H1 (cell line): ENCODE results near the gene NDST4. TPM values are rescaled to one million over a fixed set of nuclear protein-coding genes. Genes with fewer than 3 reads are reported as not detected.

Experiments
- CTCF ChIA-PET: fragments of 300-600 bp; sonication (Branson Sonifier 250); formaldehyde crosslinking; loops from one replicate; lab custom pipeline; 2021; ENCODE audit not compliant: partially characterized antibody; lab: Charles Lee
- POLR2A ChIA-PET: fragments of 300-600 bp; sonication (Branson Sonifier 250); formaldehyde crosslinking; loops from one replicate; lab custom pipeline; 2021; ENCODE audit warnings: inconsistent platforms; ENCODE audit not compliant: partially characterized antibody; lab: Charles Lee
- DNase-seq, 2 experiments: peaks; one replicate each; pipeline versions ENCODE4 v3.0.0 to v3.0.0-alpha.2; 2010 to 2022; ENCODE audit warnings: low spot score in 2 of 2, low read depth in 1 of 2, mixed read lengths in 1 of 2
- FAIRE-seq: peaks from 2 replicates; lab custom pipeline; 2011; peaks lifted over from hg19 to GRCh38; lab: Jason Lieb, UNC
- H2AFZ ChIP-seq: 2 replicates; pipeline ENCODE4 v1.8.1; 2012; ENCODE audit warnings: low read length, inconsistent platforms
- H2AK5ac ChIP-seq: 2 replicates; pipeline ENCODE4 v1.6.1; 2013; ENCODE audit warnings: low read depth, low read length
- H2BK120ac ChIP-seq: replicated peaks from 2 replicates; pipeline ENCODE3; 2013; ENCODE audit warnings: low read depth, low read length, inconsistent platforms
- H2BK12ac ChIP-seq: 2 replicates; pipeline ENCODE4 v1.6.1; 2013; ENCODE audit warnings: low read depth, low read length
- H2BK15ac ChIP-seq: 2 replicates; pipeline ENCODE4 v1.6.1; 2013; ENCODE audit warnings: low read length
- H2BK20ac ChIP-seq: 2 replicates; pipeline ENCODE4 v1.6.1; 2013; ENCODE audit warnings: low read length
- H2BK5ac ChIP-seq: 2 replicates; pipeline ENCODE4 v1.6.1; 2013; ENCODE audit warnings: low read depth, low read length
- H3K14ac ChIP-seq: 2 replicates; pipeline ENCODE4 v1.6.1; 2013; ENCODE audit warnings: inconsistent platforms; ENCODE audit not compliant: insufficient read length
- H3K18ac ChIP-seq: 2 replicates; pipeline ENCODE4 v1.6.1; 2013; ENCODE audit warnings: low read length; ENCODE audit errors: extremely low read depth
- H3K23ac ChIP-seq: 2 replicates; pipeline ENCODE4 v1.6.1; 2013; ENCODE audit warnings: inconsistent platforms; ENCODE audit not compliant: insufficient read length
- H3K23me2 ChIP-seq: 2 replicates; pipeline ENCODE4 v1.6.1; 2013; ENCODE audit warnings: low read depth, low read length
- H3K27ac ChIP-seq: 2 replicates; pipeline ENCODE4 v1.6.1; 2011; ENCODE audit warnings: low read depth, low read length, inconsistent platforms
- H3K27me3 ChIP-seq, 4 experiments: replicated peaks in 1 of 4; 1 replicate in 1 of 4; 2 replicates in 3 of 4; pipeline versions ENCODE4 v1.6.1 to v1.8.1; 2011 to 2013; ENCODE audit warnings: low read length in 3 of 4, mild to moderate bottlenecking in 3 of 4, inconsistent platforms in 2 of 4, mixed read lengths in 2 of 4, moderate library complexity in 1 of 4; ENCODE audit not compliant: control insufficient read depth in 3 of 4, insufficient read depth in 3 of 4; ENCODE audit errors: extremely low read depth in 1 of 4
- H3K36me3 ChIP-seq, 4 experiments: 2 replicates each; pipeline versions ENCODE4 v1.6.1 to v1.8.1; 2011 to 2013; ENCODE audit warnings: mild to moderate bottlenecking in 4 of 4, low read length in 3 of 4, moderate library complexity in 2 of 4, control low read depth in 1 of 4, inconsistent platforms in 1 of 4; ENCODE audit not compliant: insufficient read depth in 4 of 4, control insufficient read depth in 2 of 4
- H3K4ac ChIP-seq: replicated peaks from 2 replicates; pipeline ENCODE3; 2013; ENCODE audit warnings: low read length, low read depth, mixed read lengths, inconsistent platforms; ENCODE audit not compliant: insufficient read length
- H3K4me1 ChIP-seq, 4 experiments: replicated peaks in 1 of 4; 1 replicate in 1 of 4; 2 replicates in 3 of 4; pipeline versions ENCODE4 v1.6.1 to v1.8.1; 2011 to 2013; ENCODE audit warnings: low read length in 3 of 4, inconsistent platforms in 2 of 4, mixed read lengths in 1 of 4; ENCODE audit not compliant: insufficient read depth in 4 of 4, control insufficient read depth in 3 of 4
- H3K4me2 ChIP-seq, 2 experiments: 2 replicates each; pipeline versions ENCODE4 v1.6.1 to v1.8.1; 2011 to 2013; ENCODE audit warnings: low read depth in 2 of 2, low read length in 2 of 2, control low read depth in 1 of 2, inconsistent platforms in 1 of 2, mild to moderate bottlenecking in 1 of 2; ENCODE audit not compliant: insufficient read depth in 1 of 2
- H3K4me3 ChIP-seq, 4 experiments: fragments of 200-600, 300-600 bp in 1 of 4; sonication (generic), shearing (Covaris generic), sonication (Bioruptor Twin) in 1 of 4; 2 replicates each; pipeline versions ENCODE4 v1.5.1 to v1.8.1; 2011 to 2016; ENCODE audit warnings: low read length in 4 of 4, low read depth in 3 of 4, control low read depth in 2 of 4, inconsistent platforms in 2 of 4, mild to moderate bottlenecking in 2 of 4, mixed read lengths in 1 of 4, moderate library complexity in 1 of 4; ENCODE audit not compliant: insufficient read depth in 2 of 4; ENCODE audit errors: extremely low read depth in 1 of 4
- H3K56ac ChIP-seq: replicated peaks from 2 replicates; pipeline ENCODE3; 2013; ENCODE audit warnings: low read depth, mild to moderate bottlenecking, mixed read lengths, low read length, inconsistent platforms; ENCODE audit not compliant: insufficient read length
- H3K79me1 ChIP-seq: 2 replicates; pipeline ENCODE4 v1.6.1; 2013; ENCODE audit warnings: low read depth, low read length, control low read depth
- H3K79me2 ChIP-seq, 2 experiments: 2 replicates each; pipeline versions ENCODE4 v1.6.1 to v1.8.1; 2012 to 2013; ENCODE audit warnings: low read length in 2 of 2, mild to moderate bottlenecking in 2 of 2, inconsistent platforms in 1 of 2; ENCODE audit not compliant: insufficient read depth in 2 of 2, control insufficient read depth in 1 of 2
- H3K9ac ChIP-seq, 4 experiments: replicated peaks in 1 of 4; 1 replicate in 1 of 4; 2 replicates in 3 of 4; pipeline versions ENCODE4 v1.6.1 to v1.8.1; 2011 to 2013; ENCODE audit warnings: low read depth in 3 of 4, low read length in 3 of 4, control low read depth in 2 of 4, mild to moderate bottlenecking in 2 of 4, moderate library complexity in 2 of 4, inconsistent platforms in 1 of 4; ENCODE audit errors: extremely low read depth in 1 of 4
- H3K9me3 ChIP-seq, 2 experiments: 2 replicates each; pipeline versions ENCODE4 v1.6.1 to v1.8.1; 2012 to 2013; ENCODE audit warnings: mild to moderate bottlenecking in 2 of 2, moderate library complexity in 2 of 2, control low read depth in 1 of 2, inconsistent platforms in 1 of 2, low read depth in 1 of 2, low read length in 1 of 2, mixed read lengths in 1 of 2; ENCODE audit not compliant: insufficient read depth in 2 of 2
- H4K20me1 ChIP-seq, 2 experiments: replicated peaks in 1 of 2; 2 replicates each; pipeline versions ENCODE3 to v1.8.1; 2011 to 2013; ENCODE audit warnings: inconsistent platforms in 2 of 2, low read length in 2 of 2, mild to moderate bottlenecking in 1 of 2; ENCODE audit not compliant: insufficient read depth in 2 of 2, control insufficient read depth in 1 of 2
- H4K5ac ChIP-seq: 2 replicates; pipeline ENCODE4 v1.6.1; 2013; ENCODE audit warnings: low read length, low read depth, mixed read lengths, inconsistent platforms; ENCODE audit not compliant: insufficient read length
- H4K8ac ChIP-seq: 2 replicates; pipeline ENCODE4 v1.8.0; 2013; ENCODE audit warnings: mild to moderate bottlenecking, moderate library complexity, low read length, inconsistent platforms; ENCODE audit not compliant: insufficient read depth; ENCODE audit errors: extremely low read depth
- H4K91ac ChIP-seq: replicated peaks from 2 replicates; pipeline ENCODE3; 2013; ENCODE audit warnings: low read length, mixed read lengths, inconsistent platforms; ENCODE audit not compliant: insufficient read length
- BACH1 ChIP-seq: IDR thresholded peaks from 2 replicates; pipeline ENCODE4 v1.6.1; 2012; ENCODE audit warnings: low read length, improper control_type of control experiment
- CHD1 ChIP-seq: IDR thresholded peaks from 2 replicates; pipeline ENCODE4 v1.6.1; 2012; ENCODE audit warnings: low read depth, low read length, improper control_type of control experiment
- FOSL1 ChIP-seq: IDR thresholded peaks from 2 replicates; pipeline ENCODE4 v1.6.1; 2011; ENCODE audit warnings: mild to moderate bottlenecking, low read depth, low read length, moderate library complexity; ENCODE audit not compliant: insufficient read depth
- JUND ChIP-seq: IDR thresholded peaks from 2 replicates; pipeline ENCODE4 v1.6.1; 2011; ENCODE audit warnings: mild to moderate bottlenecking, improper control_type of control experiment, low read length
- NRF1 ChIP-seq: IDR thresholded peaks from 2 replicates; pipeline ENCODE4 v1.6.1; 2011; ENCODE audit warnings: mild to moderate bottlenecking, low read depth, low read length, improper control_type of control experiment
- POLR2A ChIP-seq, 2 experiments: IDR thresholded peaks; 1 replicate in 1 of 2; 2 replicates in 1 of 2; pipeline ENCODE4 v1.6.1; 2011; ENCODE audit warnings: low read depth in 2 of 2, low read length in 2 of 2, mild to moderate bottlenecking in 2 of 2; ENCODE audit errors: control extremely low read depth in 1 of 2
- POLR2AphosphoS5 ChIP-seq: IDR thresholded peaks from 2 replicates; pipeline ENCODE4 v1.6.1; 2011; ENCODE audit warnings: low read depth, low read length
- RXRA ChIP-seq: IDR thresholded peaks from 2 replicates; pipeline ENCODE4 v1.6.1; 2011; ENCODE audit warnings: low read depth, mild to moderate bottlenecking, low read length, moderate library complexity; ENCODE audit not compliant: insufficient read depth
- SIN3A ChIP-seq, 2 experiments: IDR thresholded peaks in 1 of 2; conservative IDR thresholded peaks in 1 of 2; 2 replicates each; pipeline ENCODE4 v1.6.1; 2011 to 2012; ENCODE audit warnings: low read length in 2 of 2, improper control_type of control experiment in 1 of 2, low read depth in 1 of 2, mild to moderate bottlenecking in 1 of 2
- TAF7 ChIP-seq: optimal IDR thresholded peaks from 2 replicates; pipeline ENCODE3; 2011; ENCODE audit warnings: low read depth, mild to moderate bottlenecking, inconsistent platforms, low read length, moderate library complexity, borderline replicate concordance
- TCF12 ChIP-seq: IDR thresholded peaks from 2 replicates; pipeline ENCODE4 v1.6.1; 2011; ENCODE audit warnings: low read depth, mild to moderate bottlenecking, low read length
- WGBS, 2 experiments: shearing (Covaris generic) in 1 of 2; methylation state at CpG; one replicate each; pipeline versions ENCODE4 v1.1.6 to v1.1.7; 2013 to 2015; ENCODE audit warnings: low lambda C conversion rate in 2 of 2, mixed read lengths in 2 of 2, inconsistent platforms in 1 of 2, low coverage in 1 of 2, missing lambda C conversion rate in 1 of 2; ENCODE audit not compliant: insufficient replicate concordance in 2 of 2, insufficient coverage in 1 of 2, insufficient read length in 1 of 2; ENCODE audit errors: extremely low coverage in 1 of 2, missing lambda C conversion rate in 1 of 2; 5-methylcytosine and 5-hydroxymethylcytosine counted together
- polyA plus RNA-seq, 7 experiments: library from polyadenylated mRNA; depleted of rRNA in 3 of 7; stranded (reverse) in 5 of 7; unstranded in 2 of 7; fragments of >200 nt in 5 of 7; fragments of 200-250 nt in 2 of 7; gene quantifications; 1 replicate in 5 of 7; 2 replicates in 1 of 7; 4 replicates in 1 of 7; pipeline versions ENCODE4 v1.2.1 to v1.2.3, GENCODE V29; 2011 to 2013; ENCODE audit warnings: missing spikeins in 2 of 7, mixed read lengths in 2 of 7
- total RNA-seq: library from RNA; stranded (reverse); fragmentation: NEBNext Ultra II Directional; extraction: Animal tissue kit (Norgen Biotek cat#: 25700); gene quantifications from 2 replicates; pipeline ENCODE4 v1.2.1, GENCODE V29; 2021
- TF ChIP-seq, protein P1 (sequence below): IDR thresholded peaks from 2 replicates; pipeline ENCODE4 v1.6.1; 2011; ENCODE audit warnings: low read length, improper control_type of control experiment

Gene NDST4
- total and polyA plus RNA-seq, 2 of the 8 experiments (the other 6 are each of a cell fraction or from before 2014, with no cell fraction given) = 0.02 TPM; not detected in 1

DNA sequence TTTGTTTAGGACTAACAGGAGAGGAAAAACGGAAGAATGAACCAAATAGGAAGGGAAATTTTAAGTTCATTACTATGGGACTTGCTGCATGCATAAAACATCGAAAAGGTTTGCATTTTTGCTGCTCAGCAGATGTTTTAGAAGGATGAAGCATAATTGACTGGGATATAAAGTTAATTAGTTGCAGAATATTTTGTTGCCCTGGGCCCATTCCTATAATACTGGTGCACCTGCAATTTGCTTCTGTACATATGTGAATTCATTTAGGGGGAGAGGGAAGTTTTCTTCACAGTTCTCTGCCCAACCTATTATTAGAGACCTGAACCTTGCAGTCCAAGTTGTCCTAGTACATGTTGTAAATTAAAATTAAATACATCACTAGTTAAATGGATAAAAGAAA lies 282.8 kb downstream of the NDST4 start:
- CTCF ChIA-PET = interaction anchor here (1.2 kb wide), 1 partner anchor 446 kb away, joined by 5 read pairs; no protein-coding TSS in a partner anchor
- FAIRE-seq = no peak
- H4K8ac ChIP-seq = no peak overlapping the region
- H2BK5ac ChIP-seq = no peak overlapping the region
- H2BK120ac ChIP-seq = no peak overlapping the region
- H4K91ac ChIP-seq = no peak overlapping the region
- H3K9me3 ChIP-seq = no peaks in the 10 kb centered on the region
- no peak overlapping the region for H3K18ac ChIP-seq
- no peaks in the 10 kb centered on the region for H3K36me3 ChIP-seq
- no peak overlapping the region for H3K14ac ChIP-seq
- H3K4me1 ChIP-seq = no peaks in the 10 kb centered on the region
- H3K56ac ChIP-seq = no peak overlapping the region
- no peaks in the 10 kb centered on the region for H3K27me3 ChIP-seq
- H2BK20ac ChIP-seq = no peak overlapping the region
- no peak overlapping the region for H3K4me3 ChIP-seq
- no peak for DNase-seq
- H2AFZ ChIP-seq = no peak overlapping the region
- no peaks in the 10 kb centered on the region for H3K79me2 ChIP-seq
- no peak overlapping the region for H4K5ac ChIP-seq
- H3K27ac ChIP-seq = no peak overlapping the region
- WGBS, 2 experiments = 85% methylated on average over 2 of the region's 2 CpGs; no CpG with 5 or more reads in 1 of the 2 experiments
- POLR2A ChIA-PET = no interaction called here
- H2BK12ac ChIP-seq = no peak overlapping the region
- no peaks in the 10 kb centered on the region for H3K79me1 ChIP-seq
- H4K20me1 ChIP-seq = no peaks in the 10 kb centered on the region
- no peak overlapping the region for H2BK15ac ChIP-seq
- no peak overlapping the region for H3K4me2 ChIP-seq
- no peak overlapping the region for H2AK5ac ChIP-seq
- no peak overlapping the region for H3K9ac ChIP-seq
- no peaks in the 10 kb centered on the region for H3K23me2 ChIP-seq
- H3K4ac ChIP-seq = no peak overlapping the region
- no peak overlapping the region for H3K23ac ChIP-seq
- TF ChIP-seq POLR2A (IDR thresholded peaks at IDR 0.05; ENCODE audit: control extremely low read depth in 1 of 2, low read depth in 2 of 2, low read length in 2 of 2) = no peak
- no peak for TF ChIP-seq TCF12
- TF ChIP-seq BACH1 = no peak
- no peak for TF ChIP-seq FOSL1
- TF ChIP-seq TAF7 = no peak
- TF ChIP-seq SIN3A (conservative IDR thresholded peaks at IDR 0.05 in 1 of 2, IDR thresholded peaks at IDR 0.05 in 1 of 2; ENCODE audit: low read depth in 1 of 2, low read length in 2 of 2) = no peak
- TF ChIP-seq RXRA = no peak
- no peak for TF ChIP-seq JUND
- no peak for TF ChIP-seq NRF1
- TF ChIP-seq, protein P1, sequence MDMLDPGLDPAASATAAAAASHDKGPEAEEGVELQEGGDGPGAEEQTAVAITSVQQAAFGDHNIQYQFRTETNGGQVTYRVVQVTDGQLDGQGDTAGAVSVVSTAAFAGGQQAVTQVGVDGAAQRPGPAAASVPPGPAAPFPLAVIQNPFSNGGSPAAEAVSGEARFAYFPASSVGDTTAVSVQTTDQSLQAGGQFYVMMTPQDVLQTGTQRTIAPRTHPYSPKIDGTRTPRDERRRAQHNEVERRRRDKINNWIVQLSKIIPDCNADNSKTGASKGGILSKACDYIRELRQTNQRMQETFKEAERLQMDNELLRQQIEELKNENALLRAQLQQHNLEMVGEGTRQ = no peak
- TF ChIP-seq POLR2AphosphoS5 = no peak
- TF ChIP-seq CHD1 = no peak
